ENCODE results near the gene ABCG5.

The ABCG5 gene

GRCh38 chr2:43803113-43803512, 35.5 kb downstream of the ABCG5 start:
- no peak for DNase-seq

GRCh38 chr2:43802135-43802534, 36.5 kb downstream of the ABCG5 start:
- no peak for DNase-seq

- no peak for DNase-seq
These were observed 37.7 kb downstream of the ABCG5 start for GRCh38 chr2:43800894-43801293.

- no peak for DNase-seq
These were observed 40.3 kb downstream of the ABCG5 start for GRCh38 chr2:43798300-43798699.

GRCh38 chr2:43796206-43796605, 42.4 kb downstream of the ABCG5 start:
- no peak for DNase-seq

- DNase-seq: no peak
These were observed 43.7 kb downstream of the ABCG5 start for GRCh38 chr2:43794956-43795355.

GRCh38 chr2:43792653-43793052, 46.0 kb downstream of the ABCG5 start:
- no peak for DNase-seq

- DNase-seq: no peak
These were observed 47.4 kb downstream of the ABCG5 start for GRCh38 chr2:43791035-43791765.

GRCh38 chr2:43790147-43790546, 48.5 kb downstream of the ABCG5 start:
- no peak for DNase-seq

GRCh38 chr2:43788646-43789045, 50.0 kb downstream of the ABCG5 start:
- DNase-seq: no peak

- DNase-seq: no peak
These were observed 50.7 kb downstream of the ABCG5 start for GRCh38 chr2:43787895-43788294.

- no peak for DNase-seq
These were observed 60.4 kb downstream of the ABCG5 start for GRCh38 chr2:43778233-43778632.

- DNase-seq: no peak
These were observed 61.2 kb downstream of the ABCG5 start for GRCh38 chr2:43777306-43777926.

- DNase-seq: no peak
These were observed 62.3 kb downstream of the ABCG5 start for GRCh38 chr2:43776324-43776723.

- DNase-seq: no peak
These were observed 64.0 kb downstream of the ABCG5 start for GRCh38 chr2:43774617-43775016.

- DNase-seq: peak; percentile 41
These were observed 64.6 kb downstream of the ABCG5 start, which contains the start of gene DYNC2LI1 for GRCh38 chr2:43773876-43774613. TSS of gene DYNC2LI1 (plus strand) at chr2:43774039. CDS start at chr2:43774139, 100 bp downstream.

GRCh38 chr2:43766006-43766405, 72.6 kb downstream of the ABCG5 start:
- DNase-seq: no peak

- DNase-seq: no peak
These were observed 74.4 kb downstream of the ABCG5 start for GRCh38 chr2:43764086-43764705.

GRCh38 chr2:43763091-43763490, 75.5 kb downstream of the ABCG5 start:
- DNase-seq: no peak

All from NCI-H1436 treated with DMSO at 0.1 percent for 48 hours (cell line).